IgD-negative memory B cell (primary cell): ENCODE measurements around the gene TKTL2. TPM values are rescaled to one million over a fixed set of nuclear protein-coding genes. Genes with fewer than 3 reads are reported as not detected.
A peak's percentile ranks its signal among the peaks of the same experiment; 100 is the strongest.

Experiments used
- H3K27ac Mint-ChIP-seq, 3 donors: one replicate each; pipeline ENCODE4 v1.8.0; 2020 to 2022; ENCODE audit warnings: mild to moderate bottlenecking in 3 of 3, mixed read lengths in 3 of 3, moderate library complexity in 1 of 3
- H3K27me3 Mint-ChIP-seq: one replicate; pipeline ENCODE4 v1.8.0; 2021; ENCODE audit warnings: mixed read lengths
- H3K36me3 Mint-ChIP-seq: one replicate; pipeline ENCODE4 v1.8.0; 2020; ENCODE audit warnings: mild to moderate bottlenecking, mixed read lengths
- H3K4me1 Mint-ChIP-seq, 3 donors: one replicate each; pipeline ENCODE4 v1.8.0; 2020 to 2022; ENCODE audit warnings: mixed read lengths in 3 of 3, mild to moderate bottlenecking in 1 of 3
- H3K4me3 Mint-ChIP-seq, 4 donors: one replicate each; pipeline ENCODE4 v1.8.0; 2020 to 2022; ENCODE audit warnings: mild to moderate bottlenecking in 4 of 4, mixed read lengths in 4 of 4, moderate library complexity in 3 of 4
- H3K9me3 Mint-ChIP-seq, 3 donors: one replicate each; pipeline ENCODE4 v1.8.0; 2020 to 2021; ENCODE audit warnings: mixed read lengths in 3 of 3, mild to moderate bottlenecking in 1 of 3
- polyA plus RNA-seq: library from polyadenylated mRNA; unstranded; fragments of 300-500 nt; fragmentation: Illumina TruSeq; gene quantifications from one replicate; pipeline ENCODE4 v1.2.3, GENCODE V29; 2021

TKTL2 gene
- not detected for polyA plus RNA-seq

DNA sequence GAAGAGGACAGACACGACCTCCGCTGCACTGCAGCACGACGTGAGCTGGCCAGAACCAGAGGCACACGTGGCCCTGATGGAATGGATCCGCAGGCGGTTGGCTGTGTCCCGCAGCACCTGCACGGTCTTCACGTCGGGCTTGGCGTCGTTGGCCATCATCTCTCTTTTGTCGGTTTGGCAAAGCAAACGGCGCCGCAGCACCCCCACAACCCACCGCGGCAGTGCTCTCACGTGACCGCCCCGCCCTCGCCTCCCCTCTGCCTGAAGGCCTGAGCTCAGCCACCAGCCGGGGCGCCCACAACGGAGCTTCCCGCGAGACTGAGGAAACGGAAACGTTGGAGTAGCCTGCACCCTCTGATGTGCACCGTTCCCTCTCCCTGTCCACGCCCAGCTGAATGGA, at the start of gene TKTL2:
TKTL2 (minus strand) TSS at position 179 of the 400 bp plus-strand sequence; CDS start at position 159, 20 bp downstream.
- no peaks in the 10 kb centered on the region for H3K36me3 Mint-ChIP-seq
- H3K4me1 Mint-ChIP-seq: no peaks in the 10 kb centered on the region
- H3K4me3 Mint-ChIP-seq: no peak within 1 kb of the TSS
- no peak within 1 kb of the TSS for H3K27ac Mint-ChIP-seq
- H3K9me3 Mint-ChIP-seq: peaks cover 0 to 3% (median 2%) of the 10 kb centered on the region in 3 donors
- H3K27me3 Mint-ChIP-seq: peaks cover 3% of the 10 kb centered on the region

GRCh38 chr4:163515198-163515597, 41.6 kb upstream of the TKTL2 start:
- H3K36me3 Mint-ChIP-seq: peaks cover 8% of the 10 kb centered on the region
- peaks cover 0 to 8% (median 4%) of the 10 kb centered on the region in 3 donors for H3K4me1 Mint-ChIP-seq
- no peak overlapping the region for H3K4me3 Mint-ChIP-seq
- H3K9me3 Mint-ChIP-seq: no peaks in the 10 kb centered on the region
- H3K27me3 Mint-ChIP-seq: no peaks in the 10 kb centered on the region
- peak overlapping the region in 1 of 3 donors; percentile 72 for H3K27ac Mint-ChIP-seq

- Mint-ChIP-seq H3K9me3 (no peaks in the 10 kb centered on the region), H3K27me3 (no peaks in the 10 kb centered on the region), H3K27ac (peak overlapping the region in 1 of 3 donors; percentile 0), H3K36me3 (no peaks in the 10 kb centered on the region), H3K4me3 (peak overlapping the region in 2 of 4 donors; percentile 11 to 24), H3K4me1 (peaks cover 25 to 37% (median 28%) of the 10 kb centered on the region in 3 donors)
These were observed 31.8 kb upstream of the TKTL2 start for GRCh38 chr4:163505374-163505773.

GRCh38 chr4:163500586-163500985, 27.0 kb upstream of the TKTL2 start:
- no peak overlapping the region for H3K27ac Mint-ChIP-seq

GRCh38 chr4:163495900-163496299, 22.3 kb upstream of the TKTL2 start:
- peak overlapping the region; percentile 47 to 92 (median 63) for H3K27ac Mint-ChIP-seq
- peaks cover 5% of the 10 kb centered on the region for H3K36me3 Mint-ChIP-seq
- H3K4me1 Mint-ChIP-seq: peaks cover 23 to 36% (median 34%) of the 10 kb centered on the region in 3 donors
- H3K9me3 Mint-ChIP-seq: no peaks in the 10 kb centered on the region
- no peaks in the 10 kb centered on the region for H3K27me3 Mint-ChIP-seq
- peak overlapping the region; percentile 87 to 94 (median 90) for H3K4me3 Mint-ChIP-seq

More at GRCh38 chr4:163500586-163500985, 27.0 kb upstream of the TKTL2 start:
- Mint-ChIP-seq H3K4me3 (no peak overlapping the region), H3K36me3 (peaks cover 3% of the 10 kb centered on the region), H3K4me1 (peaks cover 39 to 49% (median 43%) of the 10 kb centered on the region in 3 donors), H3K27me3 (no peaks in the 10 kb centered on the region), H3K9me3 (no peaks in the 10 kb centered on the region)

- Mint-ChIP-seq H3K9me3 (no peaks in the 10 kb centered on the region), H3K36me3 (peaks cover 5% of the 10 kb centered on the region), H3K27me3 (no peaks in the 10 kb centered on the region), H3K4me1 (peaks cover 23 to 31% (median 29%) of the 10 kb centered on the region in 3 donors), H3K27ac (peak within 1 kb of the TSS; percentile 92 to 98 (median 98)), H3K4me3 (peak within 1 kb of the TSS; percentile 94 to 100 (median 98))
These were observed 21.0 kb upstream of the TKTL2 start, which contains the start of gene TMA16 for GRCh38 chr4:163494360-163495241. TSS of gene TMA16 (plus strand) at chr4:163494690. CDS start at chr4:163494802, 112 bp downstream.

DNA sequence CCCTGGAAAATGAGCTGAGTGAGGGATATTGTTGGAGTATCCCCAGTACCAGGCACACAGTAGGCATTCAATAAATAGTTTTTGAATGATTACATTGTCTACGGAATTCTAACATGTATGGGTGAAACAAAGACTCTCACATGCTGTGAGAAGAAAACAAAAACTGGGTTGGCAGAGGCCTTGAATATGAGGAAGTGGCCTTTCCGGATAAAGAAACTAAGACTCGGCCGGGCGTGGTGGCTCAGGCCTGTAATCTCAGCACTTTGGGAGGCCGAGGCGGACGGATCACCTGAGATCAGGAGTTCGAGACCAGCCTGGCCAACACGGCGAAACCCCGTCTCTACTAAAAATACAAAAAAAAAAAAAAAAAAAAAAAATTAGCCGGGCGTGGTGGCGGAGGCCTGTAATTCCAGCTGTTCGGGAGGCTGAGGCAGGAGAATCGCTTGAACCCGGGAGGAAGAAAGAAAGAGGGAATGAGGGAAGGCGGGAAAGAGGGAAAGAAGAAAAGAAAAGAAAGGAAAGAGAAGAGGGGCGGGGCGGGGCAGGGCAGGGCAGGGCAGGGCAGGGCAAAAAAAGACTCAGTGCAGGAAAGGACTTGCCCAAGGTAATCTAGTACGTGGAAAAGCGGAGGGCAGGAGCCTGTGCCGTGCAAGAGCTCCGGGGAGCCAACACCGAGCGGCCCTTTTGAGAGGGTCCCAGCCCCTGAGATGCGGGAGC, 20.2 kb upstream of the TKTL2 start:
- peak overlapping the region; percentile 92 to 98 (median 98) for H3K27ac Mint-ChIP-seq
- H3K27me3 Mint-ChIP-seq: no peaks in the 10 kb centered on the region
- no peaks in the 10 kb centered on the region for H3K9me3 Mint-ChIP-seq
- H3K36me3 Mint-ChIP-seq: peaks cover 5% of the 10 kb centered on the region
- H3K4me3 Mint-ChIP-seq: peak overlapping the region; percentile 94 to 100 (median 98)
- H3K4me1 Mint-ChIP-seq: peaks cover 23 to 31% (median 29%) of the 10 kb centered on the region in 3 donors

GRCh38 chr4:163492951-163493504, 19.5 kb upstream of the TKTL2 start:
- Mint-ChIP-seq H3K4me3 (peak overlapping the region; percentile 94 to 100 (median 98)), H3K9me3 (no peaks in the 10 kb centered on the region), H3K27me3 (no peaks in the 10 kb centered on the region), H3K27ac (peak overlapping the region in 2 of 3 donors; percentile 92 to 98), H3K4me1 (peaks cover 23 to 31% (median 29%) of the 10 kb centered on the region in 3 donors), H3K36me3 (peaks cover 5% of the 10 kb centered on the region)

- Mint-ChIP-seq H3K27me3 (no peaks in the 10 kb centered on the region), H3K9me3 (no peaks in the 10 kb centered on the region), H3K4me1 (peaks cover 8 to 13% (median 12%) of the 10 kb centered on the region in 3 donors), H3K36me3 (peaks cover 3% of the 10 kb centered on the region), H3K27ac (no peak overlapping the region), H3K4me3 (no peak overlapping the region)
These were observed 16.4 kb upstream of the TKTL2 start for GRCh38 chr4:163489929-163490328.

- Mint-ChIP-seq H3K27ac (peak overlapping the region in 1 of 3 donors; percentile 68), H3K36me3 (peaks cover 2% of the 10 kb centered on the region), H3K27me3 (no peaks in the 10 kb centered on the region), H3K4me1 (peaks cover 5 to 6% (median 5%) of the 10 kb centered on the region in 3 donors), H3K4me3 (no peak overlapping the region), H3K9me3 (no peaks in the 10 kb centered on the region)
These were observed 12.8 kb upstream of the TKTL2 start for GRCh38 chr4:163486321-163486720.

- Mint-ChIP-seq H3K4me1 (peaks cover 5 to 9% (median 5%) of the 10 kb centered on the region in 3 donors), H3K9me3 (no peaks in the 10 kb centered on the region), H3K4me3 (no peak overlapping the region), H3K27ac (no peak overlapping the region), H3K27me3 (no peaks in the 10 kb centered on the region), H3K36me3 (peaks cover 2% of the 10 kb centered on the region)
These were observed 12.0 kb upstream of the TKTL2 start for GRCh38 chr4:163485589-163485988.

DNA sequence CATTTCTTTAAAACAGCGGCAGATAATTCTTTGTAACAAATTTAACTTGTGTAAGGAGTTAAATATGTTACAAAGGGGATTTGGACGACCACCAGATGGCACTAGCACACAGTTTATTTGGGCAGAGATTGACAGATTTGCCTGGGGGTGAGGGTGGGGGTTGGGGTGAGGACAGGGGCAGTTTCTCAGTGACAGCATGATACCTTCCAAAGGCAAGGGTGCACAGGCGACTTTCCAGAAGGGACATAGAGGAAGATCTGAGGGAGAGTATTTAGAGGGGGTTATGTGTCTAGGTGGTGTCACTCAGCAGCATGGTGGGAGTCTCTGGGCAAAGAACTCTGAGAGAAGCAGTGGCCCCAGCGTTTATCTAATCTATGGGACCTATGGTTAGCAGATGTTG, 11.4 kb upstream of the TKTL2 start:
- Mint-ChIP-seq H3K27ac (no peak overlapping the region), H3K9me3 (no peaks in the 10 kb centered on the region), H3K4me3 (no peak overlapping the region), H3K4me1 (peaks cover 5 to 9% (median 5%) of the 10 kb centered on the region in 3 donors), H3K36me3 (peaks cover 2% of the 10 kb centered on the region), H3K27me3 (no peaks in the 10 kb centered on the region)

GRCh38 chr4:163482190-163482589, 8.6 kb upstream of the TKTL2 start:
- Mint-ChIP-seq H3K36me3 (peaks cover 2% of the 10 kb centered on the region), H3K4me3 (peak overlapping the region in 2 of 4 donors; percentile 44 to 74), H3K4me1 (peaks cover 0 to 5% (median 0%) of the 10 kb centered on the region in 3 donors), H3K27me3 (no peaks in the 10 kb centered on the region), H3K27ac (peak overlapping the region in 1 of 3 donors; percentile 3), H3K9me3 (no peaks in the 10 kb centered on the region)

DNA sequence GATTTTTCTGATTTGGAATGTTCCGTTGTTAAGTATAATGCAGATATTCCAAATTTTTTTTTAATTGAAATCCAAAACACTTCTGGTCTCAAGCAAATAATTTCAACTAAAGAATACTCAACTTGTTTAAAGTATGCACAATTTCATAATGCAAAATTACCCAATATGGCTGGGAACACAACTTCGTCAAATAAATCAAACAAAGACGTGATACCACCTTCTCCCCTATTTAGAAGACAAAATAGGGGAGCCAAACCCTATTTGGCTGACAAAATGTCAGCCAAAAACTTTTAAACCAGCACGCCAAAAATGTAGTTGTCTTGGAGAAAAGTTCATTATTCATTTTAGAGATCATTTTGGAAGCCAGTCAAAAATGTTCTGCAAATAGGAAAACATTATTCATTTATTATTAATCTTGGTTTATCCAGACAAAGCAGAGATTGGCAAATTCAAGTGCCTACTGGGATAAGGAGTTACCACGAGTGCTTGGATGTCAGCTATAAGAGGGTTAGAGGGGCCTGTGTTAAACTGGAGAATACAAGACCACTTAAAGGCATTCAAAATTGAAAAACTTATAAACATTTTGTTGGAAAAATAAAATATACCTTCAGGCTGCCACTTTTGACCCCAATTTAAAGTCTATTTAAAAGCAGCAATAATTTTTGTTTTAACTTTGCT, 3.3 kb upstream of the TKTL2 start:
- Mint-ChIP-seq H3K27me3 (peaks cover 3% of the 10 kb centered on the region), H3K4me1 (peaks cover 0 to 5% (median 0%) of the 10 kb centered on the region in 3 donors), H3K27ac (no peak overlapping the region), H3K36me3 (no peaks in the 10 kb centered on the region), H3K4me3 (no peak overlapping the region), H3K9me3 (peaks cover 0 to 3% (median 2%) of the 10 kb centered on the region in 3 donors)
